NT2/D1 (cell line): Measurements from ENCODE around the gene PGBD5.

Source experiments
- DNase-seq: peaks from one replicate; pipeline ENCODE4 v3.0.0-alpha.2; 2011; ENCODE audit warnings: low read depth, low spot score
- H3K27me3 ChIP-seq: 2 replicates; pipeline ENCODE4 v1.6.0; 2011; ENCODE audit warnings: mild to moderate bottlenecking; ENCODE audit not compliant: insufficient read length, insufficient read depth
- H3K36me3 ChIP-seq: 2 replicates; pipeline ENCODE4 v1.6.1; 2011; ENCODE audit warnings: mild to moderate bottlenecking, low read length, mixed read lengths; ENCODE audit not compliant: insufficient read depth, insufficient read length
- H3K4me1 ChIP-seq: 2 replicates; pipeline ENCODE4 v1.5.1; 2011; ENCODE audit not compliant: insufficient read depth, insufficient read length
- H3K4me3 ChIP-seq: 2 replicates; pipeline ENCODE4 v1.5.1; 2011; ENCODE audit warnings: low read depth; ENCODE audit not compliant: insufficient read length
- H3K9ac ChIP-seq: 2 replicates; pipeline ENCODE4 v1.6.0; 2011; ENCODE audit warnings: low read depth; ENCODE audit not compliant: insufficient read length
- H3K9me3 ChIP-seq: 2 replicates; pipeline ENCODE4 v1.5.1; 2011; ENCODE audit warnings: mild to moderate bottlenecking, low read length; ENCODE audit not compliant: insufficient read depth
- SUZ12 ChIP-seq: IDR thresholded peaks from 2 replicates; pipeline ENCODE4 v1.6.1; 2011; ENCODE audit not compliant: insufficient read length, insufficient read depth; ENCODE audit errors: extremely low read depth
- YY1 ChIP-seq: IDR thresholded peaks from 2 replicates; pipeline ENCODE4 v1.6.1; 2011; ENCODE audit not compliant: insufficient read length, insufficient read depth
- ZNF274 ChIP-seq: IDR thresholded peaks from 2 replicates; pipeline ENCODE4 v1.6.1; 2011; ENCODE audit warnings: mild to moderate bottlenecking, low read depth, low read length

PGBD5 gene

GRCh38 chr1:230282157-230282556 is 144.0 kb downstream of the PGBD5 start:
- peaks cover 3% of the 10 kb centered on the region for H3K4me1 ChIP-seq
- no peak overlapping the region for H3K9ac ChIP-seq
- H3K4me3 ChIP-seq: no peak overlapping the region
- H3K27me3 ChIP-seq: no peaks in the 10 kb centered on the region
- H3K36me3 ChIP-seq: peaks cover 29% of the 10 kb centered on the region
- no peak for TF ChIP-seq SUZ12
- TF ChIP-seq YY1: no peak
- no peak for TF ChIP-seq ZNF274
- no peak for DNase-seq
- no peaks in the 10 kb centered on the region for H3K9me3 ChIP-seq

GRCh38 chr1:230281556-230281955 is 144.6 kb downstream of the PGBD5 start:
- H3K9ac ChIP-seq: no peak overlapping the region
- TF ChIP-seq SUZ12 (no peak), ZNF274 (no peak), YY1 (no peak)

GRCh38 chr1:230280906-230281413 is 145.2 kb downstream of the PGBD5 start:
- Histone ChIP-seq H3K4me1 (peaks cover 9% of the 10 kb centered on the region), H3K36me3 (peaks cover 37% of the 10 kb centered on the region), H3K9me3 (no peaks in the 10 kb centered on the region), H3K27me3 (no peaks in the 10 kb centered on the region), H3K9ac (no peak overlapping the region), H3K4me3 (no peak overlapping the region)
- TF ChIP-seq YY1: no peak
- no peak for TF ChIP-seq ZNF274
- TF ChIP-seq SUZ12: no peak
- no peak for DNase-seq

More at GRCh38 chr1:230281556-230281955, 144.6 kb downstream of the PGBD5 start:
- Histone ChIP-seq H3K9me3 (no peaks in the 10 kb centered on the region), H3K4me3 (no peak overlapping the region), H3K4me1 (peaks cover 6% of the 10 kb centered on the region), H3K27me3 (no peaks in the 10 kb centered on the region), H3K36me3 (peaks cover 31% of the 10 kb centered on the region)
- no peak for DNase-seq

GRCh38 chr1:230280054-230280795 is 145.9 kb downstream of the PGBD5 start:
- TF ChIP-seq SUZ12 (no peak), ZNF274 (no peak)
- no peak overlapping the region for H3K9ac ChIP-seq

GRCh38 chr1:230279583-230279945 is 146.6 kb downstream of the PGBD5 start:
- no peak for DNase-seq
- Histone ChIP-seq H3K27me3 (no peaks in the 10 kb centered on the region), H3K36me3 (peaks cover 51% of the 10 kb centered on the region), H3K9ac (no peak overlapping the region), H3K4me1 (peaks cover 9% of the 10 kb centered on the region), H3K4me3 (no peak overlapping the region), H3K9me3 (no peaks in the 10 kb centered on the region)
- no peak for TF ChIP-seq YY1
- no peak for TF ChIP-seq ZNF274
- no peak for TF ChIP-seq SUZ12

More at GRCh38 chr1:230280054-230280795, 145.9 kb downstream of the PGBD5 start:
- peaks cover 9% of the 10 kb centered on the region for H3K4me1 ChIP-seq
- H3K4me3 ChIP-seq: no peak overlapping the region
- H3K36me3 ChIP-seq: peaks cover 45% of the 10 kb centered on the region
- H3K9me3 ChIP-seq: no peaks in the 10 kb centered on the region
- H3K27me3 ChIP-seq: no peaks in the 10 kb centered on the region
- no peak for DNase-seq

GRCh38 chr1:230278871-230279582 is 147.1 kb downstream of the PGBD5 start:
- TF ChIP-seq ZNF274: no peak
- no peak for TF ChIP-seq SUZ12
- no peak for TF ChIP-seq YY1
- Histone ChIP-seq H3K36me3 (peaks cover 56% of the 10 kb centered on the region), H3K9me3 (no peaks in the 10 kb centered on the region), H3K27me3 (no peaks in the 10 kb centered on the region), H3K9ac (no peak overlapping the region), H3K4me1 (peaks cover 9% of the 10 kb centered on the region), H3K4me3 (no peak overlapping the region)
- no peak for DNase-seq

GRCh38 chr1:230278376-230278775 is 147.8 kb downstream of the PGBD5 start:
- Histone ChIP-seq H3K9me3 (no peaks in the 10 kb centered on the region), H3K4me1 (peaks cover 9% of the 10 kb centered on the region), H3K4me3 (no peak overlapping the region), H3K36me3 (peaks cover 55% of the 10 kb centered on the region), H3K9ac (no peak overlapping the region), H3K27me3 (no peaks in the 10 kb centered on the region)
- DNase-seq: no peak
- TF ChIP-seq ZNF274 (no peak), SUZ12 (no peak), YY1 (no peak)
